Inflammatory macrophage treated with lipopolysaccharide for 1 hour (primary cell): ENCODE measurements around the gene ARHGEF17.
A peak's percentile ranks its signal among the peaks of the same experiment; 100 is the strongest.

Experiments
- DNase-seq, 2 donors: peaks; one replicate each; pipeline ENCODE4 v3.0.0-alpha.2; 2020 to 2022

The ARHGEF17 gene

GRCh38 chr11:73315293-73316020, 7.4 kb downstream of the ARHGEF17 start:
- DNase-seq, result no peak

- DNase-seq, result no peak
These were observed 8.3 kb downstream of the ARHGEF17 start for GRCh38 chr11:73316422-73316821.

DNA sequence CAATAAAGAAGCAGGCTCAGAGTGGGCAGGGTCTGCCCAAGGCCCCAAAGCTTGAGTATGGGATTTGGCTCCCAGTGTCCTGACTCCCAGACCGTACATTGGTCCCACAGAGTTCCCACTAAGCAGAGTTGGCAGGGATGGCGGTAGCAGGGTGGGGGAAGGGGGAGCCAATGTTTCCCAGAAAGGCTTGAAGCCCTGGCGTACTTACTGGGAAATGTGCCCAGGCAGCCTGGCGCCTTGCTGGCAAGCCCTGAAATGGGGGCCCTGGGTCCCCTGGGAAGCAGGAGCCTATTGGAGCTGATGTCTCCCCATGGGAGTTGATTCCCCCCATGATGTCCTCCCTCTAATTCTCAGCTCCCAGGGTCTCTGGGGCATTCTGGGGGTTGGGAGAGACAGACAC, 9.3 kb downstream of the ARHGEF17 start:
- DNase-seq, result no peak

GRCh38 chr11:73317803-73318202, 9.7 kb downstream of the ARHGEF17 start:
- no peak for DNase-seq

DNA sequence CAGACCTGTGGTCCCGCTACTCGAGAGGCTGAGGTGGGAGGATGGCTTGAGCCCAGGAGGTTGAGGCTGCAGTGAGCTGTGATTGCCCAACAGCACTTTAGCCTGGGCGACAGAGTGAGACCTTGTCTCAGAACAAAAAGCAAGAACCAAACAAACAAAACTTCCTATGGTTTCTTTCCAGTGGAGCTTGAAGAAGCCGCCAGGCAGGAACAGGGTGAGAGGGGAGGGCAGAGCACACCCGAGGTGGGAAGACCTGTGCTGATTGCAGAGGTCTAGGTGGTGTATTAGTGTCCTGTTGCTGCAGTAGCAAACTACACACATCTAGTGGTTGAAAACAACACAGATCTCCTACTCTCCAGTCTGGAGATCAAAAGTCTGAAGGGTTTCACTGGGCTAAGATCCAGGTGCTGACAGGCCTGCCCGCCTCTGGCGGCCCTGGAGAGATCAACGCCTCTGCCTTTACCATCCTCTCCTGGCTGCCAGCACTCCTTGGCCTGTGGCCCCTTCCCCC, 10.5 kb downstream of the ARHGEF17 start:
- DNase-seq, result no peak

GRCh38 chr11:73320763-73321603, 12.9 kb downstream of the ARHGEF17 start:
- peak; percentile 28 to 55 for DNase-seq

DNA sequence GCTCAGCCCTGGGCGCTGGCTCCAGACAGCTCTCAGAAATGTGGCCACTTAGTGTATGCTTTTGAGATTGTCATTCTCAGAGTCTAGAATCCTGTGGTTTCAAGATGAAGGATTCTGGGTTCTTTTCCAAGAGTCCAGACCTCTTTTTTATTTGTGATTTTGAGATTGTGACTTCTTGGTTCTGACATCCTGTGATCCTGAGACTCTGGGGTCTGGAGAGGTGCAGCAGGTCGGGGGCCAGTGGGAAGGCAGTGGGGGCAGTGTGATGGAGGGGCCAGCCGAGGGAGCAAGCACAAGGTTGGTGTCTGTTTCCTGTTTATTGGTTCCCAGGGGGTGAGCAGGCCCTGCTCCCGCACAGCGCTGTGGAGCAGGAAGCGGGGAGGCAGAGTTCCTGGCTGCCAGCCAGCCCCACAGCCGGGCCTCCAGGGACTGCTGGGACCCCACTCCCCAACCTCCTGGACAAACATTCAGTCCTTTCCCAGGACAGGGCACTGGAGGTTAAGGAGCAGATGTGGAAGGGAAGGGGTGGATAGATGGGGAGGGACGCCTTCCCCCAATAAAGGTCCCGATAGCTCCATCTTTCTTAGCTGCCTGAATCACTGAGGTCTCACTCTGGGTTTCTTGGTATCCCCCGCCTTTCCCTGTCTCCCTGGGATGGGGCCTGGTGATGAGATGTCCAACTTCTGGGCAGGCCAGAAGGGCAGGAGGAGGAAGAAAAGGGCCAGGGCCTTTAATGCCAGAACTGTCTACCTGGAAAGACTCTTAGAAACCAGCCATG, 13.7 kb downstream of the ARHGEF17 start:
- no peak for DNase-seq

GRCh38 chr11:73322382-73323306, 14.6 kb downstream of the ARHGEF17 start:
- DNase-seq, result no peak

GRCh38 chr11:73323464-73323863, 15.4 kb downstream of the ARHGEF17 start:
- no peak for DNase-seq

- DNase-seq, result no peak
These were observed 16.0 kb downstream of the ARHGEF17 start for GRCh38 chr11:73324116-73324515.

GRCh38 chr11:73324665-73325035, 16.6 kb downstream of the ARHGEF17 start:
- no peak for DNase-seq

DNA sequence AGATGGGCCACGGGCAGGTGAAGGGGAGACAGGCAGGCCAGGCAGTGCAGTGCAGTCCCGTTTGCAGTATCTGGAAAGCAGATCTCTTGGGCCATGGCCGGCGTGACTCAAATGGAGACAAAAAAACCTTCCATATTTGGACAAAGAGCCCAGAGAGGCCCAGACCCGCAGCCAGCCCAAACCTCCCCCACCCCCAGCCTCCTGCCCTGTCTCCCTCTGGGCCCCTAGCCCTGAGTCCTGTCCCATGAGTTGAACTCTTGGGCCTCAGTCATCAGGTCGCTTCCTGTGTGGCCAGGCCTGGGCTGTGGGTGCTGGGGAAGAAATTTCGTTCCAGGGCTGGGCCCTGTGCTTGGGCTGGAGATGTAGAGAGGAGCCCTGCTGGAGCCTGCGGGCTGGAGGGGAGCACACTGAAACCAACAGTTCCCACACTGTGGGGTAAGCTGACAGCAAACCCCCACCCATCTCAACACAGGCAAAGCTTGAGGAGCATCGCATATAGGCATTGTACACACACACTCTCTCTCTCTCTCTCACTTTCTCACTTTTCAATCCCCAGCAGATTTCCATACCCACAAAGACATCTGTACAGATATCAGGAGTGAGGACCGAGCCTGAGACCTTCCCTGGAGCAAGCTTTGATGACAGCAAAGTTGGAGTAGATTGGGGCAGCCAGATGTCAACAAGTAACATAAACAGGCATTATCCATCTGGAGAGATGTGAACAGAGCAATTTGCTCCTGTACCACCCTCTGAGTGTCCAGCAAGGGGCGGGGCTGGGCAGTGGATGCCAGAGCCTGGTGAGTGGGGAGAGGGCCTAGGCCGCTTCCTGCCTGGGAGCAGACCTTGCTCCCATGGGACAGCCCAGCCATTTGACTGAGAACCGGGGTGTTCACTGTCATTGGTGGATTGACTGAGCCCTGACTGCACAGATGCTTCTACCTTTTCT, 17.2 kb downstream of the ARHGEF17 start:
- no peak for DNase-seq

GRCh38 chr11:73326929-73327811, 19.1 kb downstream of the ARHGEF17 start:
- no peak for DNase-seq

GRCh38 chr11:73327812-73328364, 19.8 kb downstream of the ARHGEF17 start:
- no peak for DNase-seq

DNA sequence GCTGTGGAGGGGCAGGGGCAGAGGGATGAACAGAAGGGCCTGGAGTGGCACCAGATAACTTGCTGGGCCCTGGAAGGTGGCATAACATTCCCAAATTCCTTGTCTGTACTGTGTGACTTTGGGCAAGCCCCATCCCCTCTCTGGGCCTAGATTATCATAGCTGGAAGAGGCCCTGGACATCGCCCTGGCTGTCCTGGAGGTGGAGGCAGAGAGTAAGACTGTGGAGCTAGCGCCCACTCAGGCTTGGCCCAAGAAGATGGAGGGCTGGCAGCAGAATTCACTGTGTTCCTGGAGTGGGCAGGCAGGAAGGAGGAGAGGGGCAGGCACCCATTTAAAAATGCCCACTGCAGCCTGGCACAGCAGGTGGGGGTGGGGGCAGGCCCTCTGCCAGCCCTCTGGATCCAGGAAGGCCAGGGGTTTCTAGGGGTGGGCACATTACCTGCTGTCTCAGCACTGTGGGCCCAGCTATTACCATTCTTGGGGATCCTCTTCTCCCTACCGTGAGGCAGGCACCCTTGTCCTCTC, 22.6 kb downstream of the ARHGEF17 start:
- DNase-seq, result peak; percentile 21 to 24

- no peak for DNase-seq
These were observed 23.3 kb downstream of the ARHGEF17 start for GRCh38 chr11:73331138-73331916.

GRCh38 chr11:73333173-73333572, 25.1 kb downstream of the ARHGEF17 start:
- DNase-seq, result no peak

DNA sequence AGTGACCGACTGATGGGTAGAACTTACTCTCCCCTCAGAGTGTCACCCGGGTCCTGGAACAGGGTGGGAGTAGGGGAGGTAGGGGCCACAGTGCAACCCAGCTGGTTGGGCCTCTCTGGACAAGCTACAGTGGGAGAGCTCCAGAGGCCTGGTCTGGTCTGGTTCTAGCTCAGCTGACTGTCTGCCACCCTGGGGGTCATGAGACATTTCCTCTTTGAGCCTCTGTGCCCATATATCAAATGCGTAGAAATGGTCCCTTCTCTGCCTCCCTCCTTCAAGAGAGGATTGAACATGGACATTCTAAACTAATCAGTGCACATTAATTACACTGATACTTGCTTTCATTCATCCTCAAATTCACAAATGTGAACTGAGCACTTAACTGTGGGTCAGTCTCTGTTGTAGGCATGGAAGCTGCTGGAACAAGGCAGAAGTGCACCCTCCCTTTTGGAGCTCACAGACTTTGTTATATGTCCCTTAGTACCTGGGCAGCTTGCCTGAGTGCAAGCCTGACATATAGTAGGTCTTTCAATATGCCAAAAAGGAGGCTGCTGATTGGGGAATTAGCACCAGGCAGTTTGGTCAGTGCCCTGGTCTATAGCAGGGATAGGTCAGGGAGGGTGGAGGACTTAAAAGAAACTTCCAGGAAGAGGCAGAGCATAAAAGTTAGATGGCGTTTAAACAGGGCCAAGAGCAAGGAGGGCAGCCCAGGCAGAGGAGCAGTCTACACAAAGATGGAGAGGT, 25.7 kb downstream of the ARHGEF17 start:
- DNase-seq, result no peak
